Trophoblast cell (in vitro differentiated cells and primary cell): ENCODE measurements around the gene KEL.

ENCODE experiments used
- DNase-seq, 2 donors: peaks; one replicate each; pipeline ENCODE4 v3.0.0-alpha.2; 2016
- H2AFZ ChIP-seq: 2 replicates; pipeline ENCODE4 v1.6.1; 2013; ENCODE audit warnings: low read length, moderate library complexity, mild to moderate bottlenecking; ENCODE audit not compliant: insufficient read depth, poor library complexity
- H2AK5ac ChIP-seq: 2 replicates; pipeline ENCODE4 v1.6.1; 2013; ENCODE audit warnings: mild to moderate bottlenecking, low read length
- H2BK120ac ChIP-seq: 2 replicates; pipeline ENCODE4 v1.6.1; 2013; ENCODE audit warnings: low read length, mild to moderate bottlenecking, moderate library complexity; ENCODE audit not compliant: insufficient read depth, poor library complexity
- H2BK12ac ChIP-seq: 2 replicates; pipeline ENCODE4 v1.6.1; 2013; ENCODE audit warnings: mild to moderate bottlenecking, low read length, moderate library complexity
- H2BK5ac ChIP-seq: 2 replicates; pipeline ENCODE4 v1.6.1; 2013; ENCODE audit warnings: low read length, low read depth, moderate library complexity, mild to moderate bottlenecking; ENCODE audit not compliant: poor library complexity
- H3K14ac ChIP-seq: 2 replicates; pipeline ENCODE4 v1.6.1; 2013; ENCODE audit warnings: mild to moderate bottlenecking, low read length
- H3K18ac ChIP-seq: 2 replicates; pipeline ENCODE4 v1.6.1; 2013; ENCODE audit warnings: mild to moderate bottlenecking, low read length
- H3K23ac ChIP-seq: 2 replicates; pipeline ENCODE4 v1.6.1; 2013; ENCODE audit warnings: low read length
- H3K27ac ChIP-seq: 2 replicates; pipeline ENCODE4 v1.5.1; 2013; ENCODE audit warnings: low read depth, mild to moderate bottlenecking, inconsistent platforms, low read length, moderate library complexity
- H3K27me3 ChIP-seq: 2 replicates; pipeline ENCODE4 v1.6.1; 2013; ENCODE audit warnings: inconsistent platforms, mild to moderate bottlenecking, low read length, moderate library complexity; ENCODE audit not compliant: insufficient read depth
- H3K36me3 ChIP-seq, 2 experiments: 1 replicate in 1 of 2; 2 replicates in 1 of 2; pipeline ENCODE4 v1.6.1; 2013; ENCODE audit warnings: low read length in 2 of 2, mild to moderate bottlenecking in 2 of 2, moderate library complexity in 1 of 2; ENCODE audit not compliant: insufficient read depth in 2 of 2, control insufficient read depth in 1 of 2
- H3K4ac ChIP-seq: 2 replicates; pipeline ENCODE4 v1.6.1; 2013; ENCODE audit warnings: low read depth, mild to moderate bottlenecking, low read length, moderate library complexity
- H3K4me1 ChIP-seq, 2 experiments: 1 replicate in 1 of 2; 2 replicates in 1 of 2; pipeline ENCODE4 v1.6.1; 2013; ENCODE audit warnings: low read length in 2 of 2, mild to moderate bottlenecking in 2 of 2, moderate library complexity in 1 of 2; ENCODE audit not compliant: insufficient read depth in 2 of 2, control insufficient read depth in 1 of 2
- H3K4me2 ChIP-seq: 2 replicates; pipeline ENCODE4 v1.6.1; 2013; ENCODE audit warnings: inconsistent platforms, mild to moderate bottlenecking, low read length, moderate library complexity
- H3K4me3 ChIP-seq: 2 replicates; pipeline ENCODE4 v1.5.1; 2013; ENCODE audit warnings: mild to moderate bottlenecking, low read depth, low read length, inconsistent platforms
- H3K79me1 ChIP-seq: one replicate; pipeline ENCODE4 v1.6.1; 2013; ENCODE audit warnings: low read length
- H3K79me2 ChIP-seq: 2 replicates; pipeline ENCODE4 v1.6.1; 2013; ENCODE audit warnings: low read length, mild to moderate bottlenecking; ENCODE audit not compliant: control insufficient read depth, insufficient read depth, poor library complexity
- H3K9ac ChIP-seq: 2 replicates; pipeline ENCODE4 v1.6.1; 2013; ENCODE audit warnings: mild to moderate bottlenecking, low read length
- H3K9me3 ChIP-seq: 2 replicates; pipeline ENCODE4 v1.6.1; 2013; ENCODE audit warnings: low read depth, mild to moderate bottlenecking, control low read depth, inconsistent platforms, low read length; ENCODE audit not compliant: insufficient read depth
- H4K12ac ChIP-seq: 2 replicates; pipeline ENCODE4 v1.6.1; 2013; ENCODE audit warnings: low read depth, mild to moderate bottlenecking, low read length, moderate library complexity
- H4K8ac ChIP-seq: 2 replicates; pipeline ENCODE4 v1.6.1; 2013; ENCODE audit warnings: low read depth, mild to moderate bottlenecking, low read length, moderate library complexity
- H4K91ac ChIP-seq: one replicate; pipeline ENCODE4 v1.6.1; 2013; ENCODE audit warnings: low read depth, mild to moderate bottlenecking, low read length, moderate library complexity
- WGBS: extraction: QIAGEN DNeasy Blood & Tissue Kit; methylation state at CpG from one replicate; pipeline ENCODE4 v1.1.7; 2013; ENCODE audit warnings: missing lambda C conversion rate; ENCODE audit not compliant: insufficient read length, insufficient coverage; ENCODE audit errors: extremely low coverage; 5-methylcytosine and 5-hydroxymethylcytosine counted together

Gene KEL

GRCh38 chr7:142917447-142917846 lies 44.7 kb downstream of the KEL start:
- Histone ChIP-seq H3K9me3 (no peaks in the 10 kb centered on the region), H3K4me2 (no peak overlapping the region), H4K8ac (no peak overlapping the region), H3K27ac (no peak overlapping the region), H3K23ac (no peak overlapping the region), H3K4me3 (no peak overlapping the region), H2BK12ac (no peak overlapping the region), H2AK5ac (no peak overlapping the region), H2BK5ac (no peak overlapping the region), H3K79me2 (no peaks in the 10 kb centered on the region), H3K79me1 (no peaks in the 10 kb centered on the region), H3K9ac (no peak overlapping the region), H3K14ac (no peak overlapping the region), H3K27me3 (no peaks in the 10 kb centered on the region), H4K12ac (no peak overlapping the region), H2BK120ac (no peak overlapping the region), H4K91ac (no peak overlapping the region), H2AFZ (no peak overlapping the region), H3K18ac (no peak overlapping the region), H3K4ac (no peak overlapping the region), H3K4me1 (peaks cover 2 to 9% of the 10 kb centered on the region in 2 experiments), H3K36me3 (no peaks in the 10 kb centered on the region)
- no peak for DNase-seq
- WGBS: no CpG with 5 or more reads among the region's 3 CpGs

- no peak overlapping the region for H4K91ac ChIP-seq
- H3K14ac ChIP-seq: no peak overlapping the region
- H3K27me3 ChIP-seq: no peaks in the 10 kb centered on the region
- no peak overlapping the region for H3K4me3 ChIP-seq
- H2BK120ac ChIP-seq: no peak overlapping the region
- H3K4me2 ChIP-seq: no peak overlapping the region
- H3K4ac ChIP-seq: no peak overlapping the region
- no peak overlapping the region for H2BK5ac ChIP-seq
- no peak overlapping the region for H3K9ac ChIP-seq
- H3K36me3 ChIP-seq: no peaks in the 10 kb centered on the region
- no peaks in the 10 kb centered on the region for H3K9me3 ChIP-seq
- no peak overlapping the region for H3K18ac ChIP-seq
- H4K12ac ChIP-seq: no peak overlapping the region
- no peak overlapping the region for H4K8ac ChIP-seq
- no peak overlapping the region for H2AK5ac ChIP-seq
- no peak overlapping the region for H2AFZ ChIP-seq
- no peaks in the 10 kb centered on the region for H3K79me2 ChIP-seq
- no peak overlapping the region for H3K23ac ChIP-seq
- no peak overlapping the region for H2BK12ac ChIP-seq
- no peak overlapping the region for H3K27ac ChIP-seq
- no peak for DNase-seq
- H3K4me1 ChIP-seq: peaks cover 2 to 9% of the 10 kb centered on the region in 2 experiments
- no peaks in the 10 kb centered on the region for H3K79me1 ChIP-seq
- WGBS: no CpG with 5 or more reads among the region's 2 CpGs
Measured at GRCh38 chr7:142916508-142916907, 45.7 kb downstream of the KEL start.

GRCh38 chr7:142915315-142915714 lies 46.8 kb downstream of the KEL start:
- no CpG with 5 or more reads among the region's 8 CpGs for WGBS
- Histone ChIP-seq H3K14ac (no peak overlapping the region), H3K18ac (no peak overlapping the region), H2AK5ac (no peak overlapping the region), H3K27ac (no peak overlapping the region), H2AFZ (no peak overlapping the region), H3K36me3 (no peaks in the 10 kb centered on the region), H3K4ac (no peak overlapping the region), H3K4me2 (no peak overlapping the region), H2BK5ac (no peak overlapping the region), H3K79me2 (no peaks in the 10 kb centered on the region), H3K79me1 (no peaks in the 10 kb centered on the region), H3K4me1 (peaks cover 2 to 9% of the 10 kb centered on the region in 2 experiments), H3K23ac (no peak overlapping the region), H4K8ac (no peak overlapping the region), H2BK120ac (no peak overlapping the region), H4K12ac (no peak overlapping the region), H2BK12ac (no peak overlapping the region), H3K4me3 (no peak overlapping the region), H3K27me3 (no peaks in the 10 kb centered on the region), H3K9ac (no peak overlapping the region), H4K91ac (no peak overlapping the region), H3K9me3 (no peaks in the 10 kb centered on the region)
- no peak for DNase-seq

- no peak overlapping the region for H3K4me2 ChIP-seq
- no peak overlapping the region for H3K27ac ChIP-seq
- H3K27me3 ChIP-seq: no peaks in the 10 kb centered on the region
- no peak overlapping the region for H2AFZ ChIP-seq
- no peak overlapping the region for H2AK5ac ChIP-seq
- H4K8ac ChIP-seq: no peak overlapping the region
- H3K4me3 ChIP-seq: no peak overlapping the region
- DNase-seq: no peak
- no peak overlapping the region for H4K91ac ChIP-seq
- H2BK120ac ChIP-seq: no peak overlapping the region
- no peaks in the 10 kb centered on the region for H3K79me1 ChIP-seq
- WGBS: no CpG with 5 or more reads among the region's 1 CpG
- no peak overlapping the region for H4K12ac ChIP-seq
- H3K36me3 ChIP-seq: no peaks in the 10 kb centered on the region
- H3K9me3 ChIP-seq: no peaks in the 10 kb centered on the region
- H3K4ac ChIP-seq: no peak overlapping the region
- H3K18ac ChIP-seq: no peak overlapping the region
- H2BK12ac ChIP-seq: no peak overlapping the region
- H3K23ac ChIP-seq: no peak overlapping the region
- no peak overlapping the region for H3K9ac ChIP-seq
- H2BK5ac ChIP-seq: no peak overlapping the region
- no peaks in the 10 kb centered on the region for H3K79me2 ChIP-seq
- no peak overlapping the region for H3K14ac ChIP-seq
- H3K4me1 ChIP-seq: peaks cover 2 to 9% of the 10 kb centered on the region in 2 experiments
Measured at GRCh38 chr7:142914121-142914520, 48.0 kb downstream of the KEL start.
